ENCODE results near the gene HOXD12. TPM values are rescaled to one million over a fixed set of nuclear protein-coding genes. Genes with fewer than 3 reads are reported as not detected.

HOXD12 gene
- total RNA-seq, 1 experiment from 2014 or later: 0.58 TPM

DNA sequence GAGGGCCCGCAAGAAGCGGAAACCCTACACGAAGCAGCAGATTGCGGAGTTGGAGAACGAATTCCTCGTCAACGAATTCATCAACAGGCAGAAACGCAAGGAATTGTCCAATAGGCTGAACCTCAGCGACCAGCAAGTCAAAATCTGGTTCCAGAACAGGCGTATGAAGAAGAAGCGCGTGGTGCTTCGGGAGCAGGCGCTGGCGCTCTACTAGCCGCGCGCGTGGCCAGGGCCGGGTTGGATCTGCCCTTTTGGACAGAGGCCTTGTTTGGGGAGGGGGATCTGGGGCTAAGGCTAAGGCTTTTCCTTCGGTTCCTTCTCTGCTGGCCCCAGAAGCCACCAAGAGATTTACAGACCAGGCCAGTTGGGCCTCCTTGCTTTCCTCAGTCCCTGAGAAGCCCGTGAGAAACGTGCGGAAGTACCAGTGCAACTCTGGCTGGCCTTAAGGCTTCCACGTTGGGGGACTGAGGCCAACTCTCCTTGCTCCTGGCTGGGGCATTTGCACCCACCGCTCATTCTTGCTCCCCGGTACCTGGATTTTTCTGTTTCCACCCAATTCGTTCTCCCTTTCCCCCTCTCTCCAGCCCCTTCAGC is 1.0 kb downstream of the HOXD12 start:
- no peak for DNase-seq (ENCODE audit: low spot score)
- no peaks in the 10 kb centered on the region for H3K27me3 ChIP-seq (replicated peaks; ENCODE audit: insufficient read depth, low read depth, low read length, poor library complexity)
- no peak overlapping the region for H3K27ac ChIP-seq (ENCODE audit: low read depth, low read length, poor library complexity, severe bottlenecking)
- intact Hi-C loops (cut with micrococcal nuclease; ENCODE audit: unreplicated experiment): no loop called here
- ChIA-PET POLR2A (ENCODE audit: low non-redundant PET) (no interaction called here), CTCF (no interaction called here)
- TF ChIP-seq, protein P1, sequence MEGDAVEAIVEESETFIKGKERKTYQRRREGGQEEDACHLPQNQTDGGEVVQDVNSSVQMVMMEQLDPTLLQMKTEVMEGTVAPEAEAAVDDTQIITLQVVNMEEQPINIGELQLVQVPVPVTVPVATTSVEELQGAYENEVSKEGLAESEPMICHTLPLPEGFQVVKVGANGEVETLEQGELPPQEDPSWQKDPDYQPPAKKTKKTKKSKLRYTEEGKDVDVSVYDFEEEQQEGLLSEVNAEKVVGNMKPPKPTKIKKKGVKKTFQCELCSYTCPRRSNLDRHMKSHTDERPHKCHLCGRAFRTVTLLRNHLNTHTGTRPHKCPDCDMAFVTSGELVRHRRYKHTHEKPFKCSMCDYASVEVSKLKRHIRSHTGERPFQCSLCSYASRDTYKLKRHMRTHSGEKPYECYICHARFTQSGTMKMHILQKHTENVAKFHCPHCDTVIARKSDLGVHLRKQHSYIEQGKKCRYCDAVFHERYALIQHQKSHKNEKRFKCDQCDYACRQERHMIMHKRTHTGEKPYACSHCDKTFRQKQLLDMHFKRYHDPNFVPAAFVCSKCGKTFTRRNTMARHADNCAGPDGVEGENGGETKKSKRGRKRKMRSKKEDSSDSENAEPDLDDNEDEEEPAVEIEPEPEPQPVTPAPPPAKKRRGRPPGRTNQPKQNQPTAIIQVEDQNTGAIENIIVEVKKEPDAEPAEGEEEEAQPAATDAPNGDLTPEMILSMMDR (conservative IDR thresholded peaks at IDR 0.05; ENCODE audit: low read depth, low read length): no peak
- TF ChIP-seq EZH2 (IDR thresholded peaks at IDR 0.05; ENCODE audit: borderline replicate concordance, low read depth, low read length, poor library complexity, severe bottlenecking): no peak
- no peaks in the 10 kb centered on the region for H3K36me3 ChIP-seq (ENCODE audit: insufficient read depth, low read length, poor library complexity, severe bottlenecking)
- no peak overlapping the region for H3K4me3 ChIP-seq (ENCODE audit: low read depth, low read length, poor library complexity, severe bottlenecking)
- H3K4me1 ChIP-seq (ENCODE audit: insufficient read depth, low read length, poor library complexity, severe bottlenecking): peaks cover 42% of the 10 kb centered on the region
- H3K9me3 ChIP-seq (ENCODE audit: low read depth, low read length, poor library complexity, severe bottlenecking): no peaks in the 10 kb centered on the region
- no TSS peak for BruUV-seq (replicated peaks)

DNA sequence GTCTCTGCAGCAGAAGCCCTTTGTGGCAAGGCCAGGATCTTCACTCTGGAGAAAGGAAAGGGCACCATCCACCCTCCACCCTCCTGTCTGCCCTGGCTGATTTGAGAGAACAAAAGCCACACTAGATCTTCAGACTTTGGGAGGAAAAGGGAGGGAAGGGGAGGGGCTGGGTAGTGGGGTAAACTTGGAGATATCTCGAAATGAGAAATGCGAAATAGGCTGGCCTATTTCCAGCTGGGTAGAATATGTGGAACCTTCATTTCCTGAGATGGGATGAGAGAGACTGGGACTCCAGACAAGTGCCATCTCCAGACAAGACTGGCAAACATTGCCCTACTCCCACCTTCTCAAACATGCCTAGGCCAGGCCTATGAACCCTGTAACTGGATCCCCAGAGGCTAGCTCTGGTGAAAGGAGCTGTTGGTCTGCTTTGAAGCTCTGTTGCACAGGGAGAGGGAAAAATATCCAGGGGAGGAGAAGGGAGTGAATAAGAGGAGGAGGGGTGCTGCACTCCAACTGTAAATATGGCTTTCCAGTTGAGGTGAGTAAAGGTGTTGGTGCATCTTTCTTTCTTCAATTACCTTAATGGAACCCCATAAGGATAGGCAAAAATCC is 1.7 kb downstream of the HOXD12 start:
- peak; percentile 55 for DNase-seq (ENCODE audit: low spot score)
- Histone ChIP-seq H3K4me3 (ENCODE audit: low read depth, low read length, poor library complexity, severe bottlenecking) (no peak overlapping the region), H3K27me3 (replicated peaks; ENCODE audit: insufficient read depth, low read depth, low read length, poor library complexity) (no peaks in the 10 kb centered on the region), H3K9me3 (ENCODE audit: low read depth, low read length, poor library complexity, severe bottlenecking) (no peaks in the 10 kb centered on the region), H3K27ac (ENCODE audit: low read depth, low read length, poor library complexity, severe bottlenecking) (peak overlapping the region; percentile 32), H3K36me3 (ENCODE audit: insufficient read depth, low read length, poor library complexity, severe bottlenecking) (no peaks in the 10 kb centered on the region), H3K4me1 (ENCODE audit: insufficient read depth, low read length, poor library complexity, severe bottlenecking) (peaks cover 35% of the 10 kb centered on the region)
- CTCF ChIA-PET: no interaction called here
- TF ChIP-seq, protein P1 (conservative IDR thresholded peaks at IDR 0.05; ENCODE audit: low read depth, low read length): no peak
- TF ChIP-seq EZH2 (IDR thresholded peaks at IDR 0.05; ENCODE audit: borderline replicate concordance, low read depth, low read length, poor library complexity, severe bottlenecking): no peak
- no TSS peak for BruUV-seq (replicated peaks)
- intact Hi-C loops (cut with micrococcal nuclease; ENCODE audit: unreplicated experiment): no loop called here
- POLR2A ChIA-PET (ENCODE audit: low non-redundant PET): interaction anchor here (0.6 kb wide), 1 partner anchor 489 kb away, joined by 23 read pairs; no protein-coding TSS in a partner anchor

DNA sequence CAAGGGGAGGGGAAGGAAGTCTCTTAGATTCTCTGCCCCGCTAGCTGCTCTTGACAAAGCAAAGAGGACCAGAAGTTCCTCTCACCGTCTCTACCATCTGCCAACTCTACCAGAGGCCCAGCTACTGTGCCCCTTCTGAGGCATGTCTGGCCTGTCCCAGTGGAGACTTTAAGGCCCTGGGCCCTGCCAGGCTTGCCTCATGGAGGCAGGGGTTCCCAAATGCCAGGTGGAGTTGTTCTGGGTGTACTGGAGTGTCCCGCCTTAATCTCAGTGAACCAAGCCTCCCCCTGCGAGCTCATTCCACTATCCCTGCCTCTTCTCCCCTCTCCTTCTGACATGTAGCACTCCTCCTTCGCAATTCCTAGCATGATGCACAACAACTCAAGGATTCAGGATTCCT is 2.2 kb downstream of the HOXD12 start:
- Histone ChIP-seq H3K4me1 (ENCODE audit: insufficient read depth, low read length, poor library complexity, severe bottlenecking) (peaks cover 30% of the 10 kb centered on the region), H3K27me3 (replicated peaks; ENCODE audit: insufficient read depth, low read depth, low read length, poor library complexity) (no peaks in the 10 kb centered on the region), H3K27ac (ENCODE audit: low read depth, low read length, poor library complexity, severe bottlenecking) (peak overlapping the region; percentile 32), H3K9me3 (ENCODE audit: low read depth, low read length, poor library complexity, severe bottlenecking) (no peaks in the 10 kb centered on the region), H3K36me3 (ENCODE audit: insufficient read depth, low read length, poor library complexity, severe bottlenecking) (no peaks in the 10 kb centered on the region), H3K4me3 (ENCODE audit: low read depth, low read length, poor library complexity, severe bottlenecking) (no peak overlapping the region)
- POLR2A ChIA-PET (ENCODE audit: low non-redundant PET): interaction anchor here (0.6 kb wide), 1 partner anchor 489 kb away, joined by 23 read pairs; no protein-coding TSS in a partner anchor
- intact Hi-C loops (cut with micrococcal nuclease; ENCODE audit: unreplicated experiment): no loop called here
- BruUV-seq (replicated peaks): no TSS peak
- CTCF ChIA-PET: no interaction called here
- TF ChIP-seq, protein P1 (conservative IDR thresholded peaks at IDR 0.05; ENCODE audit: low read depth, low read length): no peak
- TF ChIP-seq EZH2 (IDR thresholded peaks at IDR 0.05; ENCODE audit: borderline replicate concordance, low read depth, low read length, poor library complexity, severe bottlenecking): no peak
- no peak for DNase-seq (ENCODE audit: low spot score)
